HFF-Myc (cell line): ENCODE data around the gene CCHCR1.

ENCODE experiments used
- DNase-seq: peaks from one replicate; pipeline ENCODE4 v3.0.0-alpha.2; 2011; ENCODE audit warnings: low read depth; ENCODE audit errors: extremely low read depth
- H3K4me3 ChIP-seq: replicated peaks from 2 replicates; pipeline ENCODE4 v1.5.1; 2011; ENCODE audit warnings: low read depth, mild to moderate bottlenecking, control low read depth, low read length
- CTCF ChIP-seq: IDR thresholded peaks from 2 replicates; pipeline ENCODE4 v1.5.1; 2012; ENCODE audit warnings: mild to moderate bottlenecking, low read depth, low read length, control low read depth; ENCODE audit errors: missing control alignments

The CCHCR1 gene

GRCh38 chr6:31129130-31129529, 28.5 kb downstream of the CCHCR1 start:
- no peak overlapping the region for H3K4me3 ChIP-seq
- no peak for DNase-seq
- no peak for TF ChIP-seq CTCF

GRCh38 chr6:31128093-31128676, 29.4 kb downstream of the CCHCR1 start:
- no peak for DNase-seq
- H3K4me3 ChIP-seq, result no peak overlapping the region
- TF ChIP-seq CTCF, result peak; percentile 89

GRCh38 chr6:31126396-31127175, 31.0 kb downstream of the CCHCR1 start:
- no peak for DNase-seq
- no peak for TF ChIP-seq CTCF
- H3K4me3 ChIP-seq, result no peak overlapping the region

- no peak overlapping the region for H3K4me3 ChIP-seq
- no peak for DNase-seq
- TF ChIP-seq CTCF, result no peak
Observed at GRCh38 chr6:31125586-31126363, 31.8 kb downstream of the CCHCR1 start.

- DNase-seq, result no peak
- H3K4me3 ChIP-seq, result no peak overlapping the region
- no peak for TF ChIP-seq CTCF
Observed at GRCh38 chr6:31125162-31125561, 32.4 kb downstream of the CCHCR1 start.

GRCh38 chr6:31122791-31123706, 34.6 kb downstream of the CCHCR1 start:
- DNase-seq, result no peak
- TF ChIP-seq CTCF, result no peak
- H3K4me3 ChIP-seq, result no peak overlapping the region
